Suprapubic skin (tissue), 4 donors: ENCODE data around the gene SH3YL1.

Experiments used
- CTCF ChIP-seq, 2 donors: fragments of 200-600 bp in 1 of 2; fragments of 450-650 bp in 1 of 2; sonication (generic) in 1 of 2; IDR thresholded peaks; one replicate each; pipeline ENCODE4 v1.5.1; 2016 to 2019; ENCODE audit warnings: antibody characterized with exemption in 2 of 2, mild to moderate bottlenecking in 1 of 2, moderate library complexity in 1 of 2
- EP300 ChIP-seq: sonication (generic); formaldehyde crosslinking; IDR thresholded peaks from one replicate; pipeline ENCODE4 v1.6.1; 2017; ENCODE audit warnings: antibody characterized with exemption
- POLR2A ChIP-seq, 2 donors: fragments of 450-650 bp; IDR thresholded peaks; one replicate each; pipeline ENCODE4 v1.6.1; 2017; ENCODE audit warnings: antibody characterized with exemption in 2 of 2, mild to moderate bottlenecking in 2 of 2, moderate library complexity in 2 of 2
- POLR2AphosphoS5 ChIP-seq, 3 donors: sonication (generic); formaldehyde crosslinking; IDR thresholded peaks; one replicate each; pipeline ENCODE4 v1.6.1; 2017; ENCODE audit warnings: antibody characterized with exemption in 3 of 3

GRCh38 chr2:257842-258241, 6.0 kb downstream of the SH3YL1 start:
- TF ChIP-seq CTCF (IDR thresholded peaks at IDR 0.05), result no peak
- TF ChIP-seq POLR2AphosphoS5 (IDR thresholded peaks at IDR 0.05), result no peak
- no peak for TF ChIP-seq POLR2A (IDR thresholded peaks at IDR 0.05)
- no peak for TF ChIP-seq EP300
